Measurements from ENCODE around the gene VMP1. TPM values are rescaled to one million over a fixed set of nuclear protein-coding genes. Genes with fewer than 3 reads are reported as not detected.

VMP1 gene
- total RNA-seq, 1 donor: 608 TPM

DNA sequence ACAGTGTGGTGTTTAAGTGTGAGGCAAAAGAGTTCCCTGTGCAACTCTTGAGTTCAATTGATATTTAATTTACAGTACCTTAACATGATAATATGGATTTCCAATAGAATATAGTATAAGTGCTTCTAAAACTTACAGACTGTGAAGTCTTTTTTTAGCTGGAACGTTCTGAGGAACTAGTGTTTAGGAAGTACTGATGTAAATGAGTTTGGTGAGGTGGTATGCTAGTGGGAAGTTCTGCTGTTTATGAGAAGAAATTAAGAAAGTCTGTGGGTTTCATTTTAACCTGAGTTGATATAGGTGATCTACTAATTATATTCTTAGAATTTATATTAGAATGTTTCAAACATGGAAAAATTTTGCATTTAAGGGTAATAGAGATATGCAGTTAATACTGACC, 32.2 kb upstream of the VMP1 start:
- no peak for DNase-seq (ENCODE audit: low read depth)
- TF ChIP-seq, protein P1, sequence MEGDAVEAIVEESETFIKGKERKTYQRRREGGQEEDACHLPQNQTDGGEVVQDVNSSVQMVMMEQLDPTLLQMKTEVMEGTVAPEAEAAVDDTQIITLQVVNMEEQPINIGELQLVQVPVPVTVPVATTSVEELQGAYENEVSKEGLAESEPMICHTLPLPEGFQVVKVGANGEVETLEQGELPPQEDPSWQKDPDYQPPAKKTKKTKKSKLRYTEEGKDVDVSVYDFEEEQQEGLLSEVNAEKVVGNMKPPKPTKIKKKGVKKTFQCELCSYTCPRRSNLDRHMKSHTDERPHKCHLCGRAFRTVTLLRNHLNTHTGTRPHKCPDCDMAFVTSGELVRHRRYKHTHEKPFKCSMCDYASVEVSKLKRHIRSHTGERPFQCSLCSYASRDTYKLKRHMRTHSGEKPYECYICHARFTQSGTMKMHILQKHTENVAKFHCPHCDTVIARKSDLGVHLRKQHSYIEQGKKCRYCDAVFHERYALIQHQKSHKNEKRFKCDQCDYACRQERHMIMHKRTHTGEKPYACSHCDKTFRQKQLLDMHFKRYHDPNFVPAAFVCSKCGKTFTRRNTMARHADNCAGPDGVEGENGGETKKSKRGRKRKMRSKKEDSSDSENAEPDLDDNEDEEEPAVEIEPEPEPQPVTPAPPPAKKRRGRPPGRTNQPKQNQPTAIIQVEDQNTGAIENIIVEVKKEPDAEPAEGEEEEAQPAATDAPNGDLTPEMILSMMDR (IDR thresholded peaks at IDR 0.05; ENCODE audit: insufficient read depth, low read depth, low read length): no peak
- H3K4me3 ChIP-seq (ENCODE audit: low read depth, low read length): no peak overlapping the region

DNA sequence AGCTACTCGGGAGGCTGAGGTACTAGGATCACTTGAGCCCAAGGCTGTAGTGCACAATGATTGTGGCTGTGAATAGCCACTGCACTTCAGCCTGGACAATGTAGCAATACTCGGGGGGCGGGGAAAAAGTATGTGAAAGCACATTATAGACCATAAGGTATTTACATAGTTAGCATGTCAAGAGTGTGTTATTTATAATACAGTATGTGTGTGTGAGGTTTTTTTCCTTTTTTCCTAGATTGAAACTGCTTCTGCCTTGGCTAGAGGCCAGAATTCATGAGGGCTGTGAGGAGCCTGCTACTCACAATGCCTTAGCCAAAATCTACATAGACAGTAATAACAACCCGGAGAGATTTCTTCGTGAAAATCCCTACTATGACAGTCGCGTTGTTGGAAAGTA, 30.7 kb upstream of the VMP1 start:
- DNase-seq (ENCODE audit: low read depth): no peak
- TF ChIP-seq, protein P1 (IDR thresholded peaks at IDR 0.05; ENCODE audit: insufficient read depth, low read depth, low read length): no peak
- no peak overlapping the region for H3K4me3 ChIP-seq (ENCODE audit: low read depth, low read length)

DNA sequence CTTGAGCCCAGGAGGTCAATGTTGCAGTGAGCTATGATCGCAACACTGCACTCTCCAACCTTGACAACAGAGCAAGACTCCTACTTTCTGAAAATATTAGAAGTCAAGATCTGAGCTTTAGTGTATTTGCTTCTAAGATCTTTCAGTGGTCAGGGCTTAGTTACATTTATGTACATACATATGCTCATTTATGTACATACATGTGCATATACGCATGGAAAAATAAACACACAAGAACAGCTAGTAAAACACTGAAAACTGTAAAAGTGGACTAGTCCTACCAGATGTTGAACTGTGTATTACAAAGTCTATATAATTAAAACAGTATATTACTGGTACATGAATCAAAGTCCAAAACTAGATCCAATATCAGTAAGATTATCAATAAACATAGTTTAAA, 28.5 kb upstream of the VMP1 start:
- H3K4me3 ChIP-seq (ENCODE audit: low read depth, low read length): no peak overlapping the region
- TF ChIP-seq, protein P1 (IDR thresholded peaks at IDR 0.05; ENCODE audit: insufficient read depth, low read depth, low read length): no peak
- no peak for DNase-seq (ENCODE audit: low read depth)

DNA sequence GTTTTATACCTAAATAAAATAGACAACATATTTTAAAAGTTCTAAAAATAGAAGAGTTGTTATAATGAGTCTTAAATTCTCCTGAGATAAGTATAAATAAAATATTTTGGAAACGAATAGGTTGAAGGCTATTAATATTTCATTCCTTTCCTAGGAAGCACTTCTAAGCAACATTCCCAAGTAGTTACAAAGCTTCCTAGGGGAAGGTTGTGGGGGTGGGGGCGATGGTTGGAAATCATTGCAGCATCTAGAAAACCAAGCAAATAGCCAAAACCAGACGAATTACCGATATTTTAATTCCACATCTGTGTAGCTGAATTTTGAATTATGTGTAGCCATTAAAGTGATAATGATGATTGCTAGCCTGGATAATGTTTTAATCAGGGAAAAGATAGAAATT, 27.1 kb upstream of the VMP1 start:
- H3K4me3 ChIP-seq (ENCODE audit: low read depth, low read length): no peak overlapping the region
- TF ChIP-seq, protein P1 (IDR thresholded peaks at IDR 0.05; ENCODE audit: insufficient read depth, low read depth, low read length): no peak
- DNase-seq (ENCODE audit: low read depth): no peak

DNA sequence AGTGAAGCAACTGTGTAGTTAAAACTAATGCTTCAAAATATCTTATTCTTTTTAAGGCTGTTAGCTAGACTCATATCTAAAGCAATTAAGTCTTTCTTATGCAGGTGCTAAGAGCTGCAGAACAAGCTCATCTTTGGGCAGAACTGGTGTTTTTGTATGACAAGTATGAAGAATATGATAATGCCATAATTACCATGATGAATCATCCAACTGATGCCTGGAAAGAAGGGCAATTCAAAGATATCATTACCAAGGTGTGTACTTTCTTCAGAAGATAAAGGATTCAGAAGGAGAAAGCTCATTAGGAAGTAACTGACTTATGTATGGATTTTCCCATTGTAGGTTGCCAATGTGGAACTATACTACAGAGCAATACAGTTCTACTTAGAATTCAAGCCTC, 24.2 kb upstream of the VMP1 start:
- DNase-seq (ENCODE audit: low read depth): no peak
- TF ChIP-seq, protein P1 (IDR thresholded peaks at IDR 0.05; ENCODE audit: insufficient read depth, low read depth, low read length): no peak

DNA sequence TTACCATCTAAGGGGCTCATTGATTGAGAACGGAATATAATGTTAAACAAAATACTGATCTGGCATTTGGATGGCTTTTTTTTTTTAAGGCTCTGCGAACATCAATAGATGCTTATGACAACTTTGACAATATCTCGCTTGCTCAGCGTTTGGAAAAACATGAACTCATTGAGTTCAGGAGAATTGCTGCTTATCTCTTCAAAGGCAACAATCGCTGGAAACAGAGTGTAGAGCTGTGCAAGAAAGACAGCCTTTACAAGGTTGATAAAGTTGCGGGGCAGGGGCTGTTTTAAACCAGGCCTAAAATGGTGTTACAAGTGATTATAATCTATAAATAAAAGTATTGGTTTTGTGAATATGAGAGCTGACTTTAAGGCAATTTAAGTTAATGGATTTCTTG, 22.5 kb upstream of the VMP1 start:
- TF ChIP-seq, protein P1 (IDR thresholded peaks at IDR 0.05; ENCODE audit: insufficient read depth, low read depth, low read length): no peak
- DNase-seq (ENCODE audit: low read depth): no peak
- no peak overlapping the region for H3K4me3 ChIP-seq (ENCODE audit: low read depth, low read length)

More for the DNA sequence above, 24.2 kb upstream of the VMP1 start:
- H3K4me3 ChIP-seq (ENCODE audit: low read depth, low read length): no peak overlapping the region

DNA sequence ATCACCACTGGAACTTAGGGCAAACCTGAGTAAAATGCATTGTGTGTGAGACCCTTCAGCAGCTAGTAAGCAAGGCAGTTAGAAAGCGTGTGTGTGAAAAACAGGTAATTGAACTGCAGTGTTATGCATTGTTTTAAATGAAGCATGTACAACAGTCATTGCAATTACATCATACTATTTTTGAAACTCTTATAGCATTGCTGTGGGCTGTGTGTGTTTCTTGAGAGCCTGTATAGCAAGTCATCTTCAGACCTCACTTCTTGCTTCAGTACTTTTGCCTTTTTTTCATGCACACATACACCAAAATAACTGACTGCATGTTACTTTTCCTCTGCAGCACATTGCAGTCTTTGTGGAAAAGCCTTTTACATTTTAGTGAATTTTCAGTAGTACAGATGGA, 19.4 kb upstream of the VMP1 start:
- TF ChIP-seq, protein P1 (IDR thresholded peaks at IDR 0.05; ENCODE audit: insufficient read depth, low read depth, low read length): no peak
- no peak overlapping the region for H3K4me3 ChIP-seq (ENCODE audit: low read depth, low read length)
- DNase-seq (ENCODE audit: low read depth): no peak

Measured in fibroblast of villous mesenchyme (primary cell).